GM21526 (cell line): ENCODE data around the gene PDX1.
"Not testable (repeated sequence)": the region's sequence is repeated elsewhere in the genome, so short reads cannot be mapped to it uniquely, and the experiment has no call there.

Source experiments
- ATAC-seq: cut with Tn5 transposase; IDR thresholded peaks from one replicate; pipeline ENCODE4 v1.9.1; 2021; ENCODE audit warnings: moderate library complexity; ENCODE audit not compliant: unreplicated experiment, low FRiP score

The PDX1 gene

DNA sequence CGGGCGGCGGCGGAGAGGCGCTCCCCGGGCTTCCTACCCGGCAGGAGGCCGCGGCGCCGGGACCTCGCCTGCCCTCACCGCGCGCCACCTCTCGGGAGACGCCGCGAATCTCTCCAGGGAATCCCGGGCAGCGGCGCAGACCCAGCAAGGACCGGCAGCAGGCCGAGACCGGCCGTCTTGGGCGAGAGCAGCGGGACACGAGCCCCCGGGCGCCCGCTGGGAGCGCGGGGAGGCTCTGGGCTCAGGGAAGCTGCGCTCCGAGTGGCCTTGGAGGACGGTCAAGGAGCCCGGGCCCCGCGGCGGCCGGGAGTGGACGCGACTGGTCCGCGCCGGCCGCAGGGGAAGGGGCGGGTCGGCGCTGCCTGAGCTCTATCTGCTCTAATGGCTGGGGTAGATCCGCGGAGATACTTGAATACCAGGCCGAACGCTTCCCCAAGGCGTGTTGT is 34.6 kb downstream of the PDX1 start:
- peak; percentile 27 for ATAC-seq

DNA sequence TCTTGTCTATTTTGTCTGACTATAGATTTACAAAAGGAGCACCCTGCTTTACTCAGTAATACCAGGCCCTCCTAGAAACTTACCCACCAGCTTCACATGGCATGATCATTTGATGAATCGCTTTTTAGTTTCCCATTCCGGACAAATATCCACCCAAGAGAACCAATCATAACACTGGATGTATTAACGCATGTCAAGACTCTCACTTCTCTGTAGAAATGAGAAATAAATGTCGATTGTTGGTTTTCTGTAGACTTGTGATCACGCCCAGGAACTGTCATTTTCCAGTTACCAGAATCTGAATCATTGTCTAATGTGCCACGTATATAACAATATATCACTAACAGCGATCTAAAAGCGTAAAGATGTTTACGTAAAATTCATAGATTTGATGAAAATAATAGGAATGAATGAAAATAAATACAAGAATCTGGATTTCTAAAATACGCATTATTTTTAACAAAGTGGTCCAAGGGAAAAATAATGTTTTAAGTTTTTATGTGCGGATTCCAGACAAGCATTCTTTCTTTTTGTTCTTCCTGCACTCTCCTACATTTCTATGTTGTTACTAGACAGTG is 35.3 kb downstream of the PDX1 start:
- no peak for ATAC-seq

DNA sequence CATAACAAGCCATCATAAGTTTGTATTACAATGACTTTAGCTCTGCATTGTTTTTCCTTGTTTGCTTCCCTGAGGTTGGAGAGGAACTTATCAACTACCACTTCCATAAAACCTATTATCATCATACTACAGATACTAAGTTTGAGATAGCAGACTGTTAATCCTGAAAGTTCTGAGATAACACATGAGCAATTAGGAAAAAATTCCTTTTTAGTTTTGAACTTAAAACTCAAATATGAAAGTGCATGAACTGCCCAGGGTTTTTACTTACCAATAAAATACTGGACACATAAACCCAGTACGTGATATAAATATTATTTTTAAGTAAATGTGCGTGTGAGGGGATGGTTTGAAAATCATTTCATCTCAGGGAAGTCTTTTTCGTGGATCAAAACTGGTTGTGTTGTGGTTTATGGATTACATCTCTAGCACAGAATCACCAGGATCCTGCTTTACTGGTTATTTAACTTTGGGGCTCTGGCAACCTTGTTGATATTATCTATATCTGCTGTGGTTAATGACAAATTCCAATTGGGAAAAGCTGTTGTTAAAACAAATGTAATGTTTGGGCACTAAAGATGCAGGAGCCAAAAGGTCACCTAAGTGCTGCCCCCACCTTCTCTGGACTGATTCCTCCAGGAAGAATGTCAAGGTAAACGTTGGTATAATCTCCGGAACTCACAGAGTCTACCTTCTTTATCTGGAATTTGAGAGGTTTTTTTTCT is 36.9 kb downstream of the PDX1 start:
- no peak for ATAC-seq

DNA sequence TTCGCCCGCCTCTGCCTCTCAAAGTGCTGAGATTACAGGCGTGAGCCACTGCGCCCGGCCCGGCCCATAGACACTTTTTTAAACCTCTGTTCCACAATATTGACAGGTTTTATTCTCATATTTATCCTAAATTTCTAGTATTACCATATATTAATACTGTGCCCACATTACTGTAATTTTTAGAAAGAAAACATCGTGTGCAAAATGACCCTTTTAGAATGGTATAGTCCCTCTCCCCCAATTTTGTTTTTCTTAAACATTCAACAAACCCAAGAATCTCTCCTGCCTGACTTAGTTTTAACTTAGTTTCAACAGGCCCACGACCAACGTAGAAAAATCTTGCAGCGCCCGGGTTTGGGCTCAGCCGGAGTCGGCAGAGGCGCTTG is 40.2 kb downstream of the PDX1 start:
- no peak for ATAC-seq

DNA sequence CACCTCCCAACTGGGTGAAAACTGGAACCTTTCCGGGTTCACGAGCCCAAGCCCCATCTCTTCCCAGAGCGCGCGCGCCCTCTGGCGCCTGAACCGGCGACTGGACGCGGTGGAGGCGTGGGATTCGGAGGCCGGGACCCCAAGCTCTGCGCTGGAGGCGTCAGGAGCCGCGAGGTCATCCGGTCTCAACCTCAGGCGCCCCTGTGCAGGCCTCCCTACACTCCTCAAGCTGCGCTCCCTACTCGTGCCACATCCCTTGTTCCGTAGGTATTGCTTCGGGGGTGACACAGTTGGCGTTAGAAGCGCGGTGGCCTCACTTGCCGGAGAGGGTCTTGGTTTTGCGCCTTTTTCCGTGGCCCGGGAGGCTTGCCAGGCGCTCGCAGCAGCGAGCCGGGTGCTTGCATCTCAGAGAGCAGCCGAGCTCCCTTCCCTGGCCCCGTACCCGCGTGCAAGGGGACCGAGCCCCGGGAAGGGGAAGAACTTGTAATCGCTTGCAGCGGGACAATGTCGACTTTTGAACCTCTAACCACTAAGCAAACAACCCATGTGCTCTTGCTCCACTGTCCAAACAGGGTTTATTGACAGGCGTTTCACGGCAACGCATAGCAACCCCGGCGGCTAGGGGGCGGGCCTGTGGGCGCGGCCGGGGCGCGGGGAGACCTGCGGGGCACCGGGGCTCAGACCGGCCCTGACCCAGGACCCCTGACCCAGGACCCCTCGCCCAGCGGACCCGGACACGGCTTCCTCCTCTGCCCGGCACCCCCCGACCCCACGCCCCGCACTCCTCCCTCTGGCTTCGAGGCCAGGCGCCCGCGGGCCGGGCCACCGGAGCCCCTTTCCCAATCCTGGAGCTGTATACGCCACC is 40.8 kb downstream of the PDX1 start:
- no peak for ATAC-seq

- no peak for ATAC-seq
These were observed 41.7 kb downstream of the PDX1 start for GRCh38 chr13:27961227-27962085.

DNA sequence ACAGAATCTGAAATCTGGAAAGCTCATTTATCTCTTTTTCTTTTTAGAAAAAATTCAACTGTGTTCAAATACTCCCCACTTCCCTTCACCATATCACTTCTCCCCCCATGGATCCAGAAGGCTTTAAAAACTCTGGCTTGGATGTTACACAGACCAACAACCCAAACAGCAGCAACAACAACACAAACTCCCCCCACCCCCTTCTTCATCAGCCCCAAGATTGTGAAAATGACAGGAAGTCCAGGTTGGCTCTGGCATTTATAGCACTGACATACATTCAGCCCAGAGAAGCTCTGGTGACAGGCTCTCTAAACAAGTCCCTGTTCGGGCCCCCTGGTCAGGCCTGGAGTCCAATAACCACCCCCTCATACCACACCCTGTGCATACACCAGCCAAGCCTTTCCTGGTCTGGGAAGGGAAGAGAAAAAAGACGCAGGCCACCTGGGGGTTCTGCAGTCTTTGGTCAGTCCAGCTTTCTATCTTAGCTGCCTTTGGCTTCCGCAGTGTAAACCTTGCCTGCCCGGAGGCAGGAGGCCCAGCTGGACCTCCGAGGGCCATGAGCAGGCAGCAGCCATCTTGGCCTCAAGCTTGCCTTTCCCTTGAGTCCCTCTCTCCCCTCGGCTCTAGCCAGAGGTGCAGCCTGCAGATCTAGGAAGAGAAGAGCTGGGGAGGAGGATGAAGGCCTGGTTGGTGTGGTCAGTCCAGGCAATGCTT is 42.5 kb downstream of the PDX1 start:
- ATAC-seq = no peak

- ATAC-seq = no peak
These were observed 43.2 kb downstream of the PDX1 start for GRCh38 chr13:27962982-27963381.

GRCh38 chr13:27963491-27963890 is 43.7 kb downstream of the PDX1 start:
- no peak for ATAC-seq

- ATAC-seq = not testable (repeated sequence)
These were observed 44.4 kb downstream of the PDX1 start for GRCh38 chr13:27964206-27964605.

DNA sequence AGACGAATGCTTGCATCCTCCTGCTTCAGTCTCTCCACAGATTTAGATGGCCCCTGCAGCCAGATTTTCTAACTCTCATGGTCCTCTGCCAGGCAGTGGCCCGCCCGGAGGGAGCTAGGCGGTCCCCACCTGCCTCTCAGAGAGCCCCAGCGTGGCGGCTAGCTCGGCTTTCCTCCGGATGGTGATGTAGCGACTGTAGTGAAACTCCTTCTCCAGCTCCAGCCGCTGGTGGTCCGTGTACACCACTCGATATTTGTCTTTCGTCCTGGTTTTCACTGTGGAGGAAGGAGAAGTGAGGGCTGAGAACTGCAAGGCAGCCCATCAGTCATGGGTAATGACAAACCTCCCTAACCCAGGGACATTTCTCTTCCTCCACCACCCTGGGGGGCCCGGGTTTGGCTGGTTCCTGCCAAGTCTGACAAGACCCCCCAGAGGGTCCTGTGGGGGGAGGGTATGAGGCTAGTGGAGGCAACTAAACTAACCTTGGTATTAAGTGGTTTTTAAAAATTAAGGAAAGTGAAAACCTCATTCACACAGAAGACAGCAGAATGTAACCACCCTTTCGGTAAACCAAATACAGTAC is 45.0 kb downstream of the PDX1 start:
- no peak for ATAC-seq

DNA sequence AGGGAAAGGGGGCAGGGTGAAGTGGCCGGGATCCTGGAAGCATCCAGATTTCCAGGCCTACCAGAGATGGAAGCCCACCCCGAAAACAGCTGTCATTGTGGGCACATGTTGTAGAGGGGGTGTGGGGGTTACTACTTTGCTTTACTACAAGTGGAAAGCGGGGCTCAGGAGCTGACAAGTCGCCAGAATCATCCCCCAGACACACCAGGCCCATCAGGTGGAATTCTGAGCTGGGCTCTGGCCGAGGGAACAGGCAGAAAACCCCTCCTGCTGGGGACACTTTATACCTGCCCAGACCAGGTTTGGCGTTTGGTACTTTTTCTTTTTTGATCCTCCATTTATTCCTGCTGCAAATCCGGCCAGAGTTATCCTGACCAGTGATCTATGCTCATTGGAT is 45.5 kb downstream of the PDX1 start:
- ATAC-seq = no peak

DNA sequence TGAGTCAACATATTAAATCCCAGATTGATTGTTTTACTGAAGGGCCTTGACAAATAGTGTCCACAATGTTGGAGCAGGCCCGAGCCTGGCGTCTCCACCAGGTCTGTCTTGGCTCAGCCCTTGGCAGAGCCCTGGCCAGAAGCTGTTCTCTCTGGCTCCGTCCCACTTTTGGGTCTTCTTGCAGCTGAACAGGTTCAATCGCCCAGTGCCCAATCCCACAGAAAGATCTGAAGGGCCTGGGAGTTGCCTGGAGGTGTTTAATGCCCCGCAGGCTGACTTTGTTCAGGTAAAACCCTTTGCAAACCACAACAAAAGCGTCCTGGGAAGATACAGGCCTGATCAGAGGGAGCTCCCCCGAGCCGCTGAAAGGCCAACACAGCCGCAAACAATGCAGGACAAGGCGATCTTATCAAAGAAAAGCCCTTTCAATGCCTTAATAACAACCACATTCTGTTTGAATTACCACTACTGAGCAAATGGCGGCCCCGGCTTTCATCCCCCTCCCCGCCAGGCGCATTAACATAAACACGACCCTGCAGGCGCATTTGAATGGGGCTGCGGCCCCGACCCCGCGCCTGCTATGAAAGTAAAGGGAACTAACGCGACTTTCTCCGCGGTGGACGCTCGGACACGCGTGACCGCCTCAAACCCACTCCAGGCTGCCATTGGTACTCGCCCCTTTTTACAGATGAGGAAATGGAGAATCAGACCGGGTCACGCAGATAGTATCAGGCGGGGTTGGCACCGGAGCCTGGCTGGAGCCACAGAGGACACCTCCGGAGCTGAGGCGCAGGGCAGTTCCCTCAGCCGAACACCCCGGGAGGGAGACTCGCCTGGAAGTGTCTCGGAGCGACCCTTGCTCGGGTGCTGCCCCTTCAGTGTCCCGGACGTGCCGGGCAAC is 46.2 kb downstream of the PDX1 start:
- ATAC-seq = no peak

DNA sequence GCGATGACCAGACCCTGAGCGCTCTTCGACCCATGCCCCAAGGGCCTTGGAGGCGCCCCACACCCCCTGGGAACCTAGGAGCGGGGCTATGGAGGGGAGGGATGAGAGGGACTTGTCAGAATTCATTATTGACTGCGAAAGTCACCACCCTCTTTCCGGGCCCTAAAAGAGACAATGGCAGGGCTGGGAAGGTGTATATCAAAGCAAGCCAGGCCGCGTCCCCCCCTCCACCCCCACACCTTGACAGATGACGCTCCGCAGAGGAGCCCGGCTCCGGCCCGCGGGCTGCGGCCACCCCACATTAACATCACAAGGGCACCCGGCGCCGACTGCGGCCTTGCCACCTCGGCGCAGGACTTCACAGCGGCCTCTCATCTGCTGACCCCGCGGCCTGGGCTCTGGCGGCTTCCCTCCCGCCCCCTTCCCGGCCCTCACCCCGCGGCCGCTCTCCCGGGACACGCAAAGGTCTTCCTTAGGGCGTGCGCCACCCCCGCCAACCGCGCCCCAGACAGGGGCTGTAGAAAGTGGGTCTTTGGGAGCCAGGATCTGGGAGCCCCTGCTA is 46.9 kb downstream of the PDX1 start:
- no peak for ATAC-seq

- ATAC-seq = no peak
These were observed 47.5 kb downstream of the PDX1 start for GRCh38 chr13:27967203-27967735.

GRCh38 chr13:27967736-27968315 is 48.0 kb downstream of the PDX1 start:
- no peak for ATAC-seq

- no peak for ATAC-seq
These were observed 48.7 kb downstream of the PDX1 start for GRCh38 chr13:27968316-27969081.
